AG04449 (cell line): ENCODE data around the gene GNB5.
"Not testable (repeated sequence)": the region's sequence is repeated elsewhere in the genome, so short reads cannot be mapped to it uniquely, and the experiment has no call there.

Source experiments
- CTCF ChIA-PET: fragments of 350-600 bp; formaldehyde crosslinking; extraction: SDS; loops from one replicate; lab custom pipeline; 2021; ENCODE audit warnings: antibody characterized with exemption; lab: Yijun Ruan, JAX
- POLR2A ChIA-PET: fragments of 400-600, 350-600 bp; formaldehyde crosslinking; extraction: SDS; loops from one replicate; lab custom pipeline; 2020; ENCODE audit warnings: antibody characterized with exemption, inconsistent platforms; lab: Yijun Ruan, JAX
- DNase-seq: peaks from one replicate; pipeline ENCODE4 v3.0.0-alpha.2; 2010; ENCODE audit warnings: low read depth, low spot score
- H3K4me3 ChIP-seq: 2 replicates; pipeline ENCODE4 v1.5.1; 2011; ENCODE audit warnings: low read depth, mild to moderate bottlenecking, control low read depth, low read length
- CTCF ChIP-seq: IDR thresholded peaks from one replicate; pipeline ENCODE4 v1.5.1; 2011; ENCODE audit warnings: mild to moderate bottlenecking, moderate library complexity, low read length, control low read depth, inconsistent platforms; ENCODE audit not compliant: insufficient read depth; ENCODE audit errors: missing control alignments

The GNB5 gene

GRCh38 chr15:52171807-52172206 is 19.4 kb downstream of the GNB5 start:
- POLR2A ChIA-PET, result no interaction called here
- no peak for DNase-seq
- CTCF ChIA-PET, result interaction anchor here (1.2 to 6.0 kb wide), 4 partner anchors 12 to 104 kb away, joined by 3 to 27 read pairs (median 4); no protein-coding TSS in a partner anchor
- no peak for TF ChIP-seq CTCF
- no peak overlapping the region for H3K4me3 ChIP-seq

- ChIA-PET CTCF (interaction anchor here (1.2 to 6.0 kb wide), 6 partner anchors 9 to 190 kb away, joined by 3 to 27 read pairs (median 4); no protein-coding TSS in a partner anchor), POLR2A (no interaction called here)
- no peak for DNase-seq
- H3K4me3 ChIP-seq, result no peak overlapping the region
- no peak for TF ChIP-seq CTCF
These were observed 19.8 kb downstream of the GNB5 start for GRCh38 chr15:52171386-52171785.

- H3K4me3 ChIP-seq, POLR2A ChIA-PET, DNase-seq: not testable (repeated sequence)
- CTCF ChIA-PET, result interaction anchor here (1.2 kb wide), 2 partner anchors 8 to 189 kb away, joined by 3 read pairs; no protein-coding TSS in a partner anchor
These were observed 21.0 kb downstream of the GNB5 start for GRCh38 chr15:52170199-52170598.

- CTCF ChIA-PET, result interaction anchor here (1.1 to 3.4 kb wide), 5 partner anchors 18 to 43 kb away, joined by 3 to 16 read pairs (median 6); no protein-coding TSS in a partner anchor
- POLR2A ChIA-PET, DNase-seq, H3K4me3 ChIP-seq: not testable (repeated sequence)
These were observed 25.6 kb downstream of the GNB5 start for GRCh38 chr15:52165494-52166131.

- ChIA-PET CTCF (interaction anchor here (1.0 to 3.4 kb wide), 6 partner anchors 8 to 44 kb away, joined by 3 to 16 read pairs (median 4); no protein-coding TSS in a partner anchor), POLR2A (no interaction called here)
- DNase-seq, result no peak
- no peak overlapping the region for H3K4me3 ChIP-seq
- TF ChIP-seq CTCF, result no peak
These were observed 26.4 kb downstream of the GNB5 start for GRCh38 chr15:52164631-52165265.

- CTCF ChIA-PET, result interaction anchor here (0.9 to 3.4 kb wide), 8 partner anchors 9 to 64 kb away, joined by 3 to 16 read pairs (median 4); no protein-coding TSS in a partner anchor
- POLR2A ChIA-PET, result no interaction called here
- DNase-seq, result no peak
- H3K4me3 ChIP-seq, result no peak overlapping the region
- no peak for TF ChIP-seq CTCF
These were observed 27.6 kb downstream of the GNB5 start for GRCh38 chr15:52163321-52164190.
